Loucy (cell line): ENCODE data around the gene TECTA.

Experiments used
- H2AFZ ChIP-seq: fragments of 200-600 bp; sonication (generic); 2 replicates; pipeline ENCODE4 v1.6.0; 2016; ENCODE audit warnings: antibody characterized with exemption, mild to moderate bottlenecking, low read length, moderate library complexity
- H3F3A ChIP-seq: fragments of 200-600 bp; 2 replicates; pipeline ENCODE4 v1.6.0; 2016; ENCODE audit warnings: antibody characterized with exemption, low read depth, mild to moderate bottlenecking
- H3K27me3 ChIP-seq: fragments of 200-600 bp; sonication (generic); 2 replicates; pipeline ENCODE4 v1.6.1; 2014; ENCODE audit warnings: low read length, mild to moderate bottlenecking; ENCODE audit not compliant: insufficient read depth, poor library complexity, severe bottlenecking
- H3K36me3 ChIP-seq: fragments of 200-600 bp; sonication (generic); 2 replicates; pipeline ENCODE4 v1.6.1; 2016; ENCODE audit warnings: low read length; ENCODE audit not compliant: insufficient read depth
- H3K4me1 ChIP-seq: fragments of 200-600 bp; sonication (generic); 2 replicates; pipeline ENCODE4 v1.5.1; 2014; ENCODE audit warnings: low read length, mild to moderate bottlenecking; ENCODE audit not compliant: insufficient read depth, poor library complexity, severe bottlenecking
- H3K4me2 ChIP-seq: fragments of 200-600 bp; sonication (generic); 2 replicates; pipeline ENCODE4 v1.6.0; 2014; ENCODE audit warnings: antibody characterized with exemption, low read length, low read depth, mild to moderate bottlenecking; ENCODE audit not compliant: poor library complexity, severe bottlenecking
- H3K4me3 ChIP-seq: fragments of 200-600 bp; sonication (generic); 2 replicates; pipeline ENCODE4 v1.5.1; 2014; ENCODE audit warnings: low read length, mild to moderate bottlenecking, mixed read lengths; ENCODE audit not compliant: poor library complexity, severe bottlenecking
- H3K79me2 ChIP-seq: fragments of 200-600 bp; sonication (generic); 2 replicates; pipeline ENCODE4 v1.6.1; 2014; ENCODE audit warnings: low read length; ENCODE audit not compliant: insufficient read depth
- H3K9ac ChIP-seq: fragments of 200-600 bp; sonication (generic); 2 replicates; pipeline ENCODE4 v1.6.0; 2014; ENCODE audit warnings: mild to moderate bottlenecking, low read depth, low read length, moderate library complexity; ENCODE audit not compliant: poor library complexity, severe bottlenecking
- H3K9me2 ChIP-seq: fragments of 200-600 bp; sonication (generic); replicated peaks from 2 replicates; pipeline ENCODE4 v1.6.1; 2016; ENCODE audit warnings: low read depth, low read length, mixed read lengths
- H3K9me3 ChIP-seq: fragments of 200-600 bp; sonication (generic); 2 replicates; pipeline ENCODE4 v1.6.1; 2014; ENCODE audit warnings: mild to moderate bottlenecking, antibody characterized with exemption, low read length, low read depth; ENCODE audit not compliant: insufficient read depth
- H4K20me1 ChIP-seq: fragments of 200-600 bp; sonication (generic); 2 replicates; pipeline ENCODE4 v1.6.0; 2014; ENCODE audit warnings: antibody characterized with exemption, low read length, mild to moderate bottlenecking; ENCODE audit not compliant: insufficient read depth, poor library complexity, severe bottlenecking
- EZH2phosphoT487 ChIP-seq: fragments of 200-600 bp; IDR thresholded peaks from 2 replicates; pipeline ENCODE4 v1.6.1; 2018; ENCODE audit warnings: antibody characterized with exemption, mild to moderate bottlenecking, moderate library complexity, borderline replicate concordance
- TF ChIP-seq, protein P1 (sequence below): fragments of 200-600 bp; sonication (generic); conservative IDR thresholded peaks from 2 replicates; pipeline ENCODE4 v1.5.1; 2014; ENCODE audit warnings: mild to moderate bottlenecking, antibody characterized with exemption, low read length

TECTA gene

DNA sequence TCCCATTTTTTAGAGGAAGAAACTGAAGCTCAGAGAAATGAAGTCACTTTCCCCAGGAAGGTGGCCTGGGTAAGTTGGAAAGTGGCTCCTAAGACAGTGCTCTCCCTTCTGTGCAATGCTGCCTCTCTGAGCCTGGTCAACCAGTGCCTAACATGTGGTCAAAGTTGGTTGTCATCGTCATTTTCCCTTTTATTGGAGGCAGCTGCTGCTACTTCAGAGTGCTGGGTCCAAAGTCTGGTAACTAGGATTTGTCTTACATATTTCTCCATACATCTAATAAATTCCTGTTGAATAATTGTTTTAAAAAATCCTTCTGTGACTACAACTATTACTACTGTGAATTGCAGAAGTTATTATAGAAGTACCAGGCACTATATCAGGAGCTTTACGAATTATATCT lies 48.1 kb downstream of the TECTA start:
- H3K9me2 ChIP-seq: no peaks in the 10 kb centered on the region
- H3K4me2 ChIP-seq: no peak overlapping the region
- H3F3A ChIP-seq: no peaks in the 10 kb centered on the region
- H3K27me3 ChIP-seq: no peaks in the 10 kb centered on the region
- no peaks in the 10 kb centered on the region for H4K20me1 ChIP-seq
- no peak overlapping the region for H3K4me3 ChIP-seq
- no peaks in the 10 kb centered on the region for H3K36me3 ChIP-seq
- H3K79me2 ChIP-seq: no peaks in the 10 kb centered on the region
- no peak for TF ChIP-seq EZH2phosphoT487
- TF ChIP-seq, protein P1, sequence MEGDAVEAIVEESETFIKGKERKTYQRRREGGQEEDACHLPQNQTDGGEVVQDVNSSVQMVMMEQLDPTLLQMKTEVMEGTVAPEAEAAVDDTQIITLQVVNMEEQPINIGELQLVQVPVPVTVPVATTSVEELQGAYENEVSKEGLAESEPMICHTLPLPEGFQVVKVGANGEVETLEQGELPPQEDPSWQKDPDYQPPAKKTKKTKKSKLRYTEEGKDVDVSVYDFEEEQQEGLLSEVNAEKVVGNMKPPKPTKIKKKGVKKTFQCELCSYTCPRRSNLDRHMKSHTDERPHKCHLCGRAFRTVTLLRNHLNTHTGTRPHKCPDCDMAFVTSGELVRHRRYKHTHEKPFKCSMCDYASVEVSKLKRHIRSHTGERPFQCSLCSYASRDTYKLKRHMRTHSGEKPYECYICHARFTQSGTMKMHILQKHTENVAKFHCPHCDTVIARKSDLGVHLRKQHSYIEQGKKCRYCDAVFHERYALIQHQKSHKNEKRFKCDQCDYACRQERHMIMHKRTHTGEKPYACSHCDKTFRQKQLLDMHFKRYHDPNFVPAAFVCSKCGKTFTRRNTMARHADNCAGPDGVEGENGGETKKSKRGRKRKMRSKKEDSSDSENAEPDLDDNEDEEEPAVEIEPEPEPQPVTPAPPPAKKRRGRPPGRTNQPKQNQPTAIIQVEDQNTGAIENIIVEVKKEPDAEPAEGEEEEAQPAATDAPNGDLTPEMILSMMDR: no peak
- H3K9ac ChIP-seq: no peak overlapping the region
- no peaks in the 10 kb centered on the region for H3K4me1 ChIP-seq
- no peaks in the 10 kb centered on the region for H3K9me3 ChIP-seq
- no peak overlapping the region for H2AFZ ChIP-seq

DNA sequence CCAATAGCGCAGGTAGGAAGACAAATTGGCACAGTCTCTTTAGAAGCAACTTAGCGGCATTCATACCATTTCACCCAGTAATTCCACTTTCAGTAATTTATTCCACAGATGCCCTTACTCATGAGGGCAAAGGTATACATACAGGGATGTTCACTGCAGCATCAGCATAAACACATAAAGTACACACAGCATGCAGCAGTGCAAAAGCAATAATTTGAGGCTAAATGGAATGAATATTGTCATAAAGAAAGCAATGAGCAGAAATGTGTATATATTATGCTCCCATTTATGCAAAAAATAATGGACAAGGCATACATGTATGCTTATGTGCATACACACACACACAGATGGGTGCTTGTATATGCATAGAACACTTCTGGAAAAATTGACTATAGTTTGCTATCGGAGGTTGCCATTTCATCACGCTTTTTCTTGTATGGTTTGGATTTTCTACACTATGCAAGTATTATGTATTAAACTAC lies 50.2 kb downstream of the TECTA start:
- no peaks in the 10 kb centered on the region for H3K4me1 ChIP-seq
- H3K9me2 ChIP-seq: no peaks in the 10 kb centered on the region
- H4K20me1 ChIP-seq: no peaks in the 10 kb centered on the region
- H3K4me2 ChIP-seq: no peak overlapping the region
- H3K27me3 ChIP-seq: no peaks in the 10 kb centered on the region
- H3K9me3 ChIP-seq: no peaks in the 10 kb centered on the region
- H3F3A ChIP-seq: no peaks in the 10 kb centered on the region
- H2AFZ ChIP-seq: no peak overlapping the region
- no peaks in the 10 kb centered on the region for H3K79me2 ChIP-seq
- H3K4me3 ChIP-seq: no peak overlapping the region
- TF ChIP-seq EZH2phosphoT487: no peak
- TF ChIP-seq, protein P1: no peak
- H3K9ac ChIP-seq: no peak overlapping the region
- no peaks in the 10 kb centered on the region for H3K36me3 ChIP-seq

DNA sequence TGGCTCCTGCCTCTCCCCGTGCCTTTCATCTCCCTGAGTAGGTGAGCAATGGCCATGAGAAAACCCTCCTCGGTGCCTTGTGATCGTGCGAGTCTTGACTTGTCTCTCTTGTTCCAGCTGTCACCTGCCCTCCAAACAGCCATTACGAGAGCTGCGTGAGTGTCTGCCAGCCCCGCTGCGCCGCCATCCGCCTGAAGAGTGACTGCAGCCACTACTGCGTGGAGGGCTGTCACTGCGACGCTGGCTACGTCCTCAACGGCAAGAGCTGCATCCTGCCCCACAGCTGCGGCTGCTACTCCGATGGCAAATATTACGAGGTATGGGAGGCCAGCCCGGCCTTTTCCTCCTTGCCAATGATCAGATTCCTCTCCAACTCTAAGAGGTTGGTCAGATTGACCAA lies 51.7 kb downstream of the TECTA start:
- TF ChIP-seq, protein P1: no peak
- no peak for TF ChIP-seq EZH2phosphoT487
- Histone ChIP-seq H3F3A (no peaks in the 10 kb centered on the region), H4K20me1 (no peaks in the 10 kb centered on the region), H3K27me3 (no peaks in the 10 kb centered on the region), H2AFZ (no peak overlapping the region), H3K9me2 (no peaks in the 10 kb centered on the region), H3K36me3 (no peaks in the 10 kb centered on the region), H3K4me1 (no peaks in the 10 kb centered on the region), H3K4me2 (no peak overlapping the region), H3K79me2 (no peaks in the 10 kb centered on the region), H3K9me3 (no peaks in the 10 kb centered on the region), H3K4me3 (no peak overlapping the region), H3K9ac (no peak overlapping the region)
